ENCODE measurements around the gene HMG20B.
"Not testable (repeated sequence)": the region's sequence is repeated elsewhere in the genome, so short reads cannot be mapped to it uniquely, and the experiment has no call there.

- TF ChIP-seq CTCF (IDR thresholded peaks at IDR 0.05); MXD4 (CRISPR knock-in tag; IDR thresholded peaks at IDR 0.05; ENCODE audit: borderline replicate concordance); SP1 (CRISPR knock-in tag; conservative IDR thresholded peaks at IDR 0.05); ESRRA (CRISPR knock-in tag; IDR thresholded peaks at IDR 0.05; ENCODE audit: borderline replicate concordance): not testable (repeated sequence)
- TF ChIP-seq, protein P1, sequence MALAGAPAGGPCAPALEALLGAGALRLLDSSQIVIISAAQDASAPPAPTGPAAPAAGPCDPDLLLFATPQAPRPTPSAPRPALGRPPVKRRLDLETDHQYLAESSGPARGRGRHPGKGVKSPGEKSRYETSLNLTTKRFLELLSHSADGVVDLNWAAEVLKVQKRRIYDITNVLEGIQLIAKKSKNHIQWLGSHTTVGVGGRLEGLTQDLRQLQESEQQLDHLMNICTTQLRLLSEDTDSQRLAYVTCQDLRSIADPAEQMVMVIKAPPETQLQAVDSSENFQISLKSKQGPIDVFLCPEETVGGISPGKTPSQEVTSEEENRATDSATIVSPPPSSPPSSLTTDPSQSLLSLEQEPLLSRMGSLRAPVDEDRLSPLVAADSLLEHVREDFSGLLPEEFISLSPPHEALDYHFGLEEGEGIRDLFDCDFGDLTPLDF (CRISPR knock-in tag; IDR thresholded peaks at IDR 0.05) = not testable (repeated sequence)
These were observed 9.0 kb downstream of the HMG20B start for GRCh38 chr19:3581792-3582191.

Data from WTC11 (cell line).